Measurements from ENCODE around the gene ZNF689.

The ZNF689 gene

DNA sequence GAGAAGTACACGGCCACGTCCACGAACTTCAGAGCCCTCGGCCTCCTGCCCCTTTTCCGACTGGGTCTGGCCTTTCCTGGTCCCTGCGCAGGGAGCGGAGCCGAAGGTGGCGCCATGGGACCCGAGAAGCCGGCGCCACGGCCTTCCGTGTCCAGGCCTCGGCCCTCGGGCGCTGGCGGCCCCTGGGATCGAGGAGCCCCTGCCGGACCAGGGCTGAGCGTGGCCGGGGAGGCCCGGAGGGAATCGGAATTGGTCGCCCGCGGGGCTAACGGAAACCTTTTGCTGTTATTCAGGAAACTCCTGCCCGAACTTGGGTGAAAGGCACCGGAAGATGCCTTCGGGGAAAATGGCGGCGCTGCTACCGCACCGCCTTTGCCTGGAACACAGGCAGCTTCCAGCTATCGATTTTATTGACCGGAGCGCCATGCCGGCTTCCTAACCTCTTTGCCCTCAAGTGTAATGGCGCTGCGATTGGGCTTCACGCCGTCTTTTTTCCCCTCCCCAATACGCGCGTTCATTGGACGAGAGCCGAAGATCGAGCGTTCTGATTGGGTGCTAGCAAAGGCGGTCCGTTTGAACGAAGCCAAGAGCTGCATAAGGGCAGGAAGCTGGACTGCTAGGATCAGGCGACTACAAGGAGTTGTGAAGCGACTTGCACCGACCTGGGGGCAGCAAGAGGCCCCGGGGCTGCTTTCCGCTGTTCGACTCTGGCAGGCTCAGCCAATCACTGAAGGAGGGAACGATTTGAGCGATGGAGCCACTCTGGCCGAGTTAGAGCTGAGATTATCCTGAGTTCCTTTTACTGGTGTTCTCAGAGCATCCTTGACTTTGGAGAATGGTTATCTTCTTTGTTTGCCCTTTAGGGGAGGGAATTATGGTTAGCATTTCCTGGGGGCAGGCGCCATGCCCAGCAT is at the start of gene ZNF689 (continued):
- TF ChIP-seq YY2 (tag by site-specific recombination; IDR thresholded peaks at IDR 0.05) (peak; percentile 100), ZNF777 (tag by site-specific recombination; IDR thresholded peaks at IDR 0.05; ENCODE audit: borderline replicate concordance) (peak; percentile 86), ZNF561 (tag by site-specific recombination; IDR thresholded peaks at IDR 0.05; ENCODE audit: borderline replicate concordance) (peak; percentile 100), ZFP3 (tag by site-specific recombination; IDR thresholded peaks at IDR 0.05; ENCODE audit: low read depth) (no peak), ZNF580 (tag by site-specific recombination; IDR thresholded peaks at IDR 0.05) (peak; percentile 98), TCF7L2 (IDR thresholded peaks at IDR 0.05; ENCODE audit: borderline replicate concordance, low read depth, low read length) (peak; percentile 56; the same call in 1 of the 2 replicates), ZNF274 (IDR thresholded peaks at IDR 0.05; ENCODE audit: low read length) (no peak), ZNF274 (tag by site-specific recombination; IDR thresholded peaks at IDR 0.05; ENCODE audit: borderline replicate concordance) (no peak), ZNF2 (tag by site-specific recombination; IDR thresholded peaks at IDR 0.05) (peak; percentile 88), SCRT1 (tag by site-specific recombination; IDR thresholded peaks at IDR 0.05; ENCODE audit: borderline replicate concordance) (no peak), GLI2 (tag by site-specific recombination; IDR thresholded peaks at IDR 0.05; ENCODE audit: borderline replicate concordance, low read depth) (no peak; the same call in 1 of the 2 replicates), ZNF202 (tag by site-specific recombination; IDR thresholded peaks at IDR 0.05; ENCODE audit: borderline replicate concordance) (no peak), WT1 (tag by site-specific recombination; IDR thresholded peaks at IDR 0.05) (no peak), SP7 (tag by site-specific recombination; IDR thresholded peaks at IDR 0.05) (peak; percentile 79), INSM2 (tag by site-specific recombination; IDR thresholded peaks at IDR 0.05) (peak; percentile 80), ZBTB20 (tag by site-specific recombination; IDR thresholded peaks at IDR 0.05) (peak; percentile 89), SP3 (tag by site-specific recombination; IDR thresholded peaks at IDR 0.05) (peak; percentile 99), REST (tag by site-specific recombination; IDR thresholded peaks at IDR 0.05) (peak; percentile 81), KLF10 (tag by site-specific recombination; IDR thresholded peaks at IDR 0.05) (peak; percentile 45; the same call in 1 of the 2 replicates)
- TF ChIP-seq, protein P1, sequence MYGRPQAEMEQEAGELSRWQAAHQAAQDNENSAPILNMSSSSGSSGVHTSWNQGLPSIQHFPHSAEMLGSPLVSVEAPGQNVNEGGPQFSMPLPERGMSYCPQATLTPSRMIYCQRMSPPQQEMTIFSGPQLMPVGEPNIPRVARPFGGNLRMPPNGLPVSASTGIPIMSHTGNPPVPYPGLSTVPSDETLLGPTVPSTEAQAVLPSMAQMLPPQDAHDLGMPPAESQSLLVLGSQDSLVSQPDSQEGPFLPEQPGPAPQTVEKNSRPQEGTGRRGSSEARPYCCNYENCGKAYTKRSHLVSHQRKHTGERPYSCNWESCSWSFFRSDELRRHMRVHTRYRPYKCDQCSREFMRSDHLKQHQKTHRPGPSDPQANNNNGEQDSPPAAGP (tag by site-specific recombination; IDR thresholded peaks at IDR 0.05), result peak; percentile 42
- TF ChIP-seq, protein P2, sequence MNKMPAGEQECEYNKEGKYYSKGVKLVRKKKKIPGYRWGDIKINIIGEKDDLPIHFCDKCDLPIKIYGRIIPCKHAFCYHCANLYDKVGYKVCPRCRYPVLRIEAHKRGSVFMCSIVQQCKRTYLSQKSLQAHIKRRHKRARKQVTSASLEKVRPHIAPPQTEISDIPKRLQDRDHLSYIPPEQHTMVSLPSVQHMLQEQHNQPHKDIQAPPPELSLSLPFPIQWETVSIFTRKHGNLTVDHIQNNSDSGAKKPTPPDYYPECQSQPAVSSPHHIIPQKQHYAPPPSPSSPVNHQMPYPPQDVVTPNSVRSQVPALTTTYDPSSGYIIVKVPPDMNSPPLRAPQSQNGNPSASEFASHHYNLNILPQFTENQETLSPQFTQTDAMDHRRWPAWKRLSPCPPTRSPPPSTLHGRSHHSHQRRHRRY (tag by site-specific recombination; IDR thresholded peaks at IDR 0.05), result peak; percentile 47; the same call in 1 of the 2 replicates
- TF ChIP-seq, protein P3, sequence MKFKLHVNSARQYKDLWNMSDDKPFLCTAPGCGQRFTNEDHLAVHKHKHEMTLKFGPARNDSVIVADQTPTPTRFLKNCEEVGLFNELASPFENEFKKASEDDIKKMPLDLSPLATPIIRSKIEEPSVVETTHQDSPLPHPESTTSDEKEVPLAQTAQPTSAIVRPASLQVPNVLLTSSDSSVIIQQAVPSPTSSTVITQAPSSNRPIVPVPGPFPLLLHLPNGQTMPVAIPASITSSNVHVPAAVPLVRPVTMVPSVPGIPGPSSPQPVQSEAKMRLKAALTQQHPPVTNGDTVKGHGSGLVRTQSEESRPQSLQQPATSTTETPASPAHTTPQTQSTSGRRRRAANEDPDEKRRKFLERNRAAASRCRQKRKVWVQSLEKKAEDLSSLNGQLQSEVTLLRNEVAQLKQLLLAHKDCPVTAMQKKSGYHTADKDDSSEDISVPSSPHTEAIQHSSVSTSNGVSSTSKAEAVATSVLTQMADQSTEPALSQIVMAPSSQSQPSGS (tag by site-specific recombination; IDR thresholded peaks at IDR 0.05; ENCODE audit: low read depth), result no peak

All from HEK293 (cell line).